Measurements from ENCODE around the gene TRIM17. TPM values are rescaled to one million over a fixed set of nuclear protein-coding genes. Genes with fewer than 3 reads are reported as not detected.

TRIM17 gene
- total RNA-seq, 2 donors from 2014 or later = 8.4 to 19.6 TPM

DNA sequence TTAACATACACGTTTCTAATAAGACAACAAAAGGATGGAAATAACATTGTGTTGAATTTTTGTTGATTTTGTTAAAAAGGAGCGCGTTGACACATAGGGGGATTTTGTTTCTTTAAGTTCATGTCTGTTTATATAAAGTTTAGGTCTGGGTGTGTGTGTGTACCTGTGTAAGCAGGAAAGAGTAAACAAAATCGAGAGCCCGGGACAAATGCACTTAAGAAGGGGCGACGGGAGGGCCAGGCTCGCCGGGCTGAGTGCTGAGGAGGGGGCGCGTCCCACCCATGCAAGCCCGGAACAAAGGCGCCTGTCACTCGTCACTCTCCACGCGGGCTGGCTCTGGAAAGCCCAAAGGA, 28.8 kb upstream of the TRIM17 start:
- Mint-ChIP-seq H3K4me3 (peak overlapping the region; percentile 65), H3K4me1 (peaks cover 20% of the 10 kb centered on the region), H3K9me3 (peaks cover 3% of the 10 kb centered on the region), H3K36me3 (ENCODE audit: low read depth) (no peaks in the 10 kb centered on the region), H3K27me3 (ENCODE audit: insufficient read depth) (peaks cover 94% of the 10 kb centered on the region), H3K27ac (no peak overlapping the region)
- WGBS, 2 experiments (ENCODE audit: insufficient coverage in 1 of 2, insufficient read length in 1 of 2) = 10 to 11% methylated on average over 10 to 16 of the region's 16 CpGs
- Histone ChIP-seq H3K4me3 (ENCODE audit: low read length) (peak overlapping the region; percentile 77), H3K27me3 (ENCODE audit: control insufficient read depth, insufficient read depth, low read length, poor library complexity, severe bottlenecking) (peaks cover 67% of the 10 kb centered on the region), H3K9ac (ENCODE audit: extremely low read depth, low read length, poor library complexity, severe bottlenecking) (no peak overlapping the region), H3K4me1 (ENCODE audit: control insufficient read depth, insufficient read depth, low read length) (no peaks in the 10 kb centered on the region), H3K27ac (ENCODE audit: low read depth, low read length) (no peak overlapping the region), H3K9me3 (ENCODE audit: control insufficient read depth, low read length) (no peaks in the 10 kb centered on the region), H3K36me3 (ENCODE audit: control insufficient read depth, insufficient read depth, low read length) (no peaks in the 10 kb centered on the region)
- no peak for TF ChIP-seq CTCF (conservative IDR thresholded peaks at IDR 0.05)
- DNase-seq = no peak

DNA sequence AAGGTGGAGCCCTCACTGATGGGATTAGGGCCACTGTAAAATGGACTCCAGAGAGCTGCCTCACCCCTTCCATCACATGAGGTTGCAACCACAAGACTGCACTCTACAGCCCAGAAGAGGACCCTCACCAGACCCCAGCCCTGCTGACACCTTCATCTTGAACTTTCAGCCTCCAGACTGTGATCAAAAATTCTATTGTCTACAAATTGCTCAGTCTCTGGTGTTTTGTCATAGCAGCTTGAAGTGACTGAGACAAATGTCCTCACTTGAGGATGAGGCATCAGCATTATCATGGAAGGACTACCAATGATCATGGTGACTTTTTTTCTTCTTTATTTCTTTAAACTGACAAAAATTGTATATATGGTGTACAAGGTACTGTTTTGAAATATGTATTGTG, 26.7 kb upstream of the TRIM17 start:
- Histone ChIP-seq H3K4me3 (ENCODE audit: low read length) (no peak overlapping the region), H3K4me1 (ENCODE audit: control insufficient read depth, insufficient read depth, low read length) (no peaks in the 10 kb centered on the region), H3K9me3 (ENCODE audit: control insufficient read depth, low read length) (no peaks in the 10 kb centered on the region), H3K27ac (ENCODE audit: low read depth, low read length) (no peak overlapping the region), H3K27me3 (ENCODE audit: control insufficient read depth, insufficient read depth, low read length, poor library complexity, severe bottlenecking) (peaks cover 83% of the 10 kb centered on the region), H3K36me3 (ENCODE audit: control insufficient read depth, insufficient read depth, low read length) (no peaks in the 10 kb centered on the region), H3K9ac (ENCODE audit: extremely low read depth, low read length, poor library complexity, severe bottlenecking) (no peak overlapping the region)
- peaks cover 20% of the 10 kb centered on the region for H3K4me1 Mint-ChIP-seq
- peaks cover 99% of the 10 kb centered on the region for H3K27me3 Mint-ChIP-seq (ENCODE audit: insufficient read depth)
- H3K27ac Mint-ChIP-seq = no peak overlapping the region
- no peak for DNase-seq
- no peak for TF ChIP-seq CTCF (conservative IDR thresholded peaks at IDR 0.05)
- H3K9me3 Mint-ChIP-seq = peaks cover 3% of the 10 kb centered on the region
- no peak overlapping the region for H3K4me3 Mint-ChIP-seq
- no peaks in the 10 kb centered on the region for H3K36me3 Mint-ChIP-seq (ENCODE audit: low read depth)

GRCh38 chr1:228440761-228441500, 24.3 kb upstream of the TRIM17 start:
- Mint-ChIP-seq H3K9me3 (peaks cover 3% of the 10 kb centered on the region), H3K27me3 (ENCODE audit: insufficient read depth) (peaks cover 94% of the 10 kb centered on the region), H3K27ac (no peak overlapping the region), H3K4me3 (no peak overlapping the region), H3K36me3 (ENCODE audit: low read depth) (no peaks in the 10 kb centered on the region), H3K4me1 (peaks cover 13% of the 10 kb centered on the region)
- 92 to 100% methylated on average over 6 to 9 of the region's 9 CpGs for WGBS, 2 experiments (ENCODE audit: insufficient coverage in 1 of 2, insufficient read length in 1 of 2)
- Histone ChIP-seq H3K27me3 (ENCODE audit: control insufficient read depth, insufficient read depth, low read length, poor library complexity, severe bottlenecking) (peaks cover 72% of the 10 kb centered on the region), H3K4me3 (ENCODE audit: low read length) (no peak overlapping the region), H3K36me3 (ENCODE audit: control insufficient read depth, insufficient read depth, low read length) (no peaks in the 10 kb centered on the region), H3K27ac (ENCODE audit: low read depth, low read length) (no peak overlapping the region), H3K4me1 (ENCODE audit: control insufficient read depth, insufficient read depth, low read length) (no peaks in the 10 kb centered on the region), H3K9ac (ENCODE audit: extremely low read depth, low read length, poor library complexity, severe bottlenecking) (no peak overlapping the region), H3K9me3 (ENCODE audit: control insufficient read depth, low read length) (no peaks in the 10 kb centered on the region)
- no peak for DNase-seq
- TF ChIP-seq CTCF (conservative IDR thresholded peaks at IDR 0.05) = no peak
